Gastrocnemius medialis (tissue), 4 donors: ENCODE results near the gene SCAMP3. TPM values are rescaled to one million over a fixed set of nuclear protein-coding genes. Genes with fewer than 3 reads are reported as not detected.
"Not testable (repeated sequence)": the region's sequence is repeated elsewhere in the genome, so short reads cannot be mapped to it uniquely, and the experiment has no call there.

Source experiments
- ATAC-seq, 2 donors: fragments of 150-250 bp; one replicate each; pipeline ENCODE4 v1.9.1; 2016
- DNase-seq, 2 donors: peaks; one replicate each; pipeline ENCODE4 v3.0.0-alpha.2; 2019
- H3K27ac ChIP-seq, 4 donors: fragments of 200-600 bp; sonication (generic); 1 replicate in 1 of 4; 2 replicates in 3 of 4; pipeline ENCODE4 v1.5.1; 2016 to 2018; ENCODE audit warnings: mild to moderate bottlenecking in 2 of 4, moderate library complexity in 1 of 4
- H3K27me3 ChIP-seq, 3 donors: fragments of 200-600 bp; sonication (generic) in 2 of 3; 1 replicate in 1 of 3; 2 replicates in 2 of 3; pipeline versions ENCODE4 v1.5.1 to v1.6.0; 2016 to 2019; ENCODE audit warnings: mild to moderate bottlenecking in 1 of 3, moderate library complexity in 1 of 3
- H3K36me3 ChIP-seq, 2 donors: fragments of 200-600 bp; sonication (generic) in 1 of 2; one replicate each; pipeline ENCODE4 v1.5.1; 2017 to 2018
- H3K4me1 ChIP-seq, 2 donors: fragments of 200-600 bp; sonication (generic) in 1 of 2; one replicate each; pipeline ENCODE4 v1.5.1; 2016 to 2017; ENCODE audit warnings: mild to moderate bottlenecking in 2 of 2
- H3K4me3 ChIP-seq, 4 donors: fragments of 200-600 bp; sonication (generic) in 3 of 4; 1 replicate in 1 of 4; 2 replicates in 3 of 4; pipeline ENCODE4 v1.5.1; 2016 to 2019; ENCODE audit warnings: mild to moderate bottlenecking in 2 of 4
- H3K9me3 ChIP-seq, 3 donors: fragments of 200-600 bp; sonication (generic) in 2 of 3; 1 replicate in 1 of 3; 2 replicates in 2 of 3; pipeline ENCODE4 v1.5.1; 2016 to 2019
- POLR2A ChIP-seq, 2 donors: fragments of 450-650 bp; IDR thresholded peaks; one replicate each; pipeline ENCODE4 v1.6.1; 2017; ENCODE audit warnings: antibody characterized with exemption in 2 of 2, mild to moderate bottlenecking in 2 of 2, moderate library complexity in 2 of 2
- in situ Hi-C, 4 donors: fragments of 200-750 bp; cut with MboI; loops; one replicate each; pipeline versions ENCODE4 v1.15.0 to v1.8.0; 2017; ENCODE audit warnings: low sequenced_read_pairs in 4 of 4
- intact Hi-C: fragments of 100-400 bp; cut with DNase I; formaldehyde crosslinking; loops from one replicate; pipeline ENCODE4 v1.15.1; 2023; ENCODE audit warnings: low total_unique reads
- total RNA-seq, 4 donors: library from RNA; depleted of rRNA; stranded (reverse); fragments of >200 nt; gene quantifications; one replicate each; pipeline versions ENCODE4 v1.1.0 to v1.2.3, GENCODE V29; 2016
- TF ChIP-seq, protein P1 (sequence below), 5 experiments: fragments of 450-650 bp in 3 of 5; fragments of 200-600 bp in 2 of 5; sonication (generic) in 2 of 5; IDR thresholded peaks in 4 of 5; conservative IDR thresholded peaks in 1 of 5; 1 replicate in 4 of 5; 2 replicates in 1 of 5; pipeline ENCODE4 v1.5.1; 2016 to 2019; ENCODE audit warnings: antibody characterized with exemption in 5 of 5, mild to moderate bottlenecking in 3 of 5, moderate library complexity in 3 of 5

The SCAMP3 gene
- total RNA-seq, 4 donors from 2014 or later: 60.0 to 108 (median 79.3) TPM

DNA sequence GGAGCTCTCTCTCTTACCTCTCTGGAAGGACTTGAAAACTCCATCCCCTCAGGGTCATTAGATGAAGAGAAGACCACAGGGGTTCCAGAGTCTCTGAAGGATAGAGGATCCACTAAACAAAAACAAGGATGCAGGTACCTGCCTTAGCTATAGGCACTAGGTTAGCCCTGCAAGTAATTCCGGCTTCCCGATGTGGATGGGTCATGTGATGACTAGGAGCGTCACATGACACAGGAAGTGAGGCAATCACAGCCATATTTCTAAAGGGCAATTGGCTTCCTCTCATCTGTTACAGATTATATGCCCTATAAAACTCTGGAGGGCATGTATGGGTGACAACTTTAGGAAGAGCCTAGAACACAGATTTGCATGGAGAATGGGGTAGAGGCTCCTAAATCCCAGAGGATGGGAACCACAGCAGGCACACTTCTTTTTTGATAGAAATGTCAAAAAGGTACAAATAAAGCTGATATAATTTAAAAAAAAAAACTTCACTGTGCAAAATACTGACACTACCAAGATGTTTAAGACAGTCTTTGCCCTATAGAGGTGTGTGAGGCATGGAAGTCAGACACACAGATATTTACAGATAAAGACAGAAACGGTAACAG lies 21.0 kb downstream of the SCAMP3 start:
- in situ Hi-C loops: no loop called here
- H3K27ac ChIP-seq: peak overlapping the region in 3 of 4 donors; percentile 4 to 27 (median 14)
- TF ChIP-seq, protein P1, sequence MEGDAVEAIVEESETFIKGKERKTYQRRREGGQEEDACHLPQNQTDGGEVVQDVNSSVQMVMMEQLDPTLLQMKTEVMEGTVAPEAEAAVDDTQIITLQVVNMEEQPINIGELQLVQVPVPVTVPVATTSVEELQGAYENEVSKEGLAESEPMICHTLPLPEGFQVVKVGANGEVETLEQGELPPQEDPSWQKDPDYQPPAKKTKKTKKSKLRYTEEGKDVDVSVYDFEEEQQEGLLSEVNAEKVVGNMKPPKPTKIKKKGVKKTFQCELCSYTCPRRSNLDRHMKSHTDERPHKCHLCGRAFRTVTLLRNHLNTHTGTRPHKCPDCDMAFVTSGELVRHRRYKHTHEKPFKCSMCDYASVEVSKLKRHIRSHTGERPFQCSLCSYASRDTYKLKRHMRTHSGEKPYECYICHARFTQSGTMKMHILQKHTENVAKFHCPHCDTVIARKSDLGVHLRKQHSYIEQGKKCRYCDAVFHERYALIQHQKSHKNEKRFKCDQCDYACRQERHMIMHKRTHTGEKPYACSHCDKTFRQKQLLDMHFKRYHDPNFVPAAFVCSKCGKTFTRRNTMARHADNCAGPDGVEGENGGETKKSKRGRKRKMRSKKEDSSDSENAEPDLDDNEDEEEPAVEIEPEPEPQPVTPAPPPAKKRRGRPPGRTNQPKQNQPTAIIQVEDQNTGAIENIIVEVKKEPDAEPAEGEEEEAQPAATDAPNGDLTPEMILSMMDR (IDR thresholded peaks at IDR 0.05 in 4 of 5, conservative IDR thresholded peaks at IDR 0.05 in 1 of 5): no peak
- TF ChIP-seq POLR2A (IDR thresholded peaks at IDR 0.05): no peak
- intact Hi-C loops: loop anchor here (1.0 to 5.0 kb wide), 2 partner anchors 22 to 34 kb away; partner anchors contain the start of genes MTX1 and THBS3
- ATAC-seq (peak; percentile 43 to 44), DNase-seq (peak; percentile 46 to 70)
- peaks cover 0 to 12% of the 10 kb centered on the region in 2 donors for H3K36me3 ChIP-seq
- peaks cover 25 to 26% of the 10 kb centered on the region in 2 donors for H3K4me1 ChIP-seq
- peak overlapping the region; percentile 43 to 56 (median 47) for H3K4me3 ChIP-seq
- no peaks in the 10 kb centered on the region for H3K9me3 ChIP-seq
- no peaks in the 10 kb centered on the region for H3K27me3 ChIP-seq

DNA sequence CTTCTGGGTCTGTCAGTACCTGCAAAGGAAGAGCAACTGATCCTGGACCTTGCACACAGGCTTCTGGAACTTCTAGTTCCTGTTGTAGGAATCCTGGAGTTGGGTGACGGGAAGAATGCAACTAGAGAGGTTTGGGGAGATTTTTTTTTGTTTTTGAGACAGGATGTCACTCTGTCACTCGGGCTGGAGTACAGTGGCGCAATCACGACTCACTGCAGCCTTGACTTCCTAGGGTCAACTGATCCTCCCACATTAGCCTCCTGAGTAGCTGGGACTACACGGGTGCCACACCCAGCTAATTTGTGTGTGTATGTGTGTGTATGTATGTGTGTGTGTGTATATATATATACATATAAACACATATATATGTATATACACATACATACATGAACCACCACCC lies 25.7 kb downstream of the SCAMP3 start:
- Histone ChIP-seq H3K27ac (no peak overlapping the region), H3K27me3 (no peaks in the 10 kb centered on the region), H3K36me3 (peaks cover 0 to 15% of the 10 kb centered on the region in 2 donors), H3K9me3 (no peaks in the 10 kb centered on the region), H3K4me1 (peaks cover 7 to 8% of the 10 kb centered on the region in 2 donors), H3K4me3 (no peak overlapping the region)
- ATAC-seq (no peak), DNase-seq (no peak)
- intact Hi-C loops: no loop called here
- in situ Hi-C loops: no loop called here
- TF ChIP-seq POLR2A (IDR thresholded peaks at IDR 0.05): no peak
- TF ChIP-seq, protein P1 (IDR thresholded peaks at IDR 0.05 in 4 of 5, conservative IDR thresholded peaks at IDR 0.05 in 1 of 5): no peak

DNA sequence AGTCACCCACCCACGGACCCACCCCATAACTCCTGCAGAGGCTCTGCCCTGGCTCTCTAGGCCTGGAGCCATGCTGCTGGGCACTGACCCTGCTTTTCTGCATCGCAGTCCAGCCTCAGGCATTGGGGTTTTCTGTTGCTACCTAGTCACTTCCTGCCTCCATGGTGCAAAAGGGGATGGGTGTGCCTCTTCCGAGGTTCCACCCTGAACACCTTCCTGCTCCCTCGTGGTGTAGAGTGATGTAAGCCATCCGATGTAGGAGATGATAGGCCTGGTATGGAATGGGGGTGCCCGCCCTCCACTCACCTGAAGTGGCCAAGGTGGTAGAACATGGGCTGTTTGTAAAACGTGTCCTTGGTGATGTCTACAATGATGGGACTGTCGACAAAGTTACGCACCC lies 26.8 kb downstream of the SCAMP3 start:
- in situ Hi-C loops, H3K4me1 ChIP-seq, H3K9me3 ChIP-seq, intact Hi-C loops, H3K4me3 ChIP-seq, ATAC-seq, H3K27ac ChIP-seq, DNase-seq, H3K27me3 ChIP-seq: not testable (repeated sequence)
- H3K36me3 ChIP-seq: peaks cover 0 to 15% of the 10 kb centered on the region in 2 donors

DNA sequence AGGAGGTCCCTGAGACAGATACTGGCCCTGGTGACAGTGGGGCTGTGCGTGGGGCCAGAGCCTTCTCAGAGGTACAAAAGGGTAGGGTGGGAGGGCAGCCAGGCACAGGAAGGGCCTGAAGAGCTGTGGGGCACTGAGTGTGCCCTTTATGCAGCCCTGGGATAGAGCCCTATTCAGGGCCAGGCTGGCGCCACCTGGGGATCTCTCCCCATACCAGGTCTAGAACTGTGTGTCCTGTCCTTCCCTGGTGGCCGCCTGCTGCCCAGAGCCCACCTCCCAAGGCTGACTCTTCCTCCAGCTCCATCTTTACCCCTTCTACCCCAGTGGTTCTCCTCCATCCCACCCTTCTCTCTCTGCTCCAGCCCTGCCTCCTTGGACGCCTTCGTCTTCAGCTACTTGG lies 28.7 kb downstream of the SCAMP3 start:
- H3K4me1 ChIP-seq, H3K27ac ChIP-seq, DNase-seq, in situ Hi-C loops, ATAC-seq, H3K9me3 ChIP-seq, H3K4me3 ChIP-seq, H3K27me3 ChIP-seq, intact Hi-C loops: not testable (repeated sequence)
- peaks cover 0 to 15% of the 10 kb centered on the region in 2 donors for H3K36me3 ChIP-seq

DNA sequence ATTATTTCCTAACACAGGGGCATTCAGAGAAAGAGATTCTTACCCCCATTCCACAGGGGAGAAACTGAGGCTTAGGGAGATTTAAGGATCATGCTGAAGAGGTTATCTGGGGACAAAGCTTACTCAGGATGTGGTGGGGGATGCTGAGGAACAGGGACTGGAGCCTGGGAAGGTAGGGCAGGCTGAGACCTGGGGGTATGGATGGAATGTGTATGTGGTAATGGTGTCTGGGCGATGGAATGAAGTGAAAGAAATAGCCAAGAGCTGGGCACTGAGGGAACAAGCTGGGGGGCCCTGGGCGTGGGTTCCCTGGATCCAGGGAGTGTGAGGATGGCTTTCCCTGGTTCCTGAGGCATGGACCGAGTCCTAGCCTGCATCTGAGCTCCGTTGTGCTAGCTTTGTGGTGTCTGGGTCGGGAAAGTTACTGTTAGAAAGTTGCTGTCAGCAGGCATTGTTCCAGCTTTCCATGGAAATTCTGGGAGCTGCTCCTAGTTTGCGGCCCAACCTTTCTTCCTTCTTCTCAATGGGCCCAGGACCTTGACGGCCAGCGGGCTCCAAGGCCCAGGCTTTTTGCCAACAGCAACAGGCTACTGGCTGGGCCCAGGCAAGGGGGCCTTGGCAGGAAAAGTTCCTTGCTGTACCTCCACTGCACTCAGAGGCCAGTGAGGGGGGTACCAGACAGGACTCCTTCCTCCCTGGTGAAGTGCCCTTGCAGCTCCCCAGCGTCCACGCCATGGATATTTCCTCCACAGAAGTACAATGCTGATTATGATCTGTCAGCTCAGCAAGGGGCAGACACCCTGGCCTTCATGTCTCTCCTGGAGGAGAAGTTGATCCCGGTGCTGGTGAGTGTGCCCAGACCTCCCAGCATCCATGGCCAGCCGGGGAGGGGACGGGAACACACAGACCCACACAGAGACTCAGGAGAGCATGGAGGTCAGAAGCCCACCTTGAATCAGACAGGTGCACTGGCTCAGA lies 29.9 kb downstream of the SCAMP3 start:
- ATAC-seq, in situ Hi-C loops, H3K9me3 ChIP-seq, DNase-seq, intact Hi-C loops, H3K4me1 ChIP-seq, H3K4me3 ChIP-seq, H3K27ac ChIP-seq, H3K27me3 ChIP-seq, H3K36me3 ChIP-seq: not testable (repeated sequence)

DNA sequence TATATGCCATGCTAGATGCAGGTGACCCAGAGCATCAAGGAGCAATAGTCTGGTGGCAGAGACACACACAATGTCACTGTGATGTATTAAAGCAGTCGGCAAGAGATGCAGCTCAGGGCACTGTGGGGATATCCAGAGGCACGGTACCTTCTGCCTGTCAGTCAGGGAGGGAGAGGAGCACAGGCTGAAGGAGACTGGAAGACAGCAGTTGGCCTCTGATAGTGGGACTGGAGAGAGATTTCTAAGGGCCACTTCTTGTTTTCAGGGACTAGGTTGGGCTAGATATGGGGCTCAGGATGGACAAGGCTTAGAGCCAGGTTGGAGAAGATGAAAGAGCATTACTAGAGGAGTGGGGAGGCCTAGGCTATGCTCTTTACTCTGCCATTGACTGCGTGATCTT lies 30.9 kb downstream of the SCAMP3 start:
- H3K27ac ChIP-seq, intact Hi-C loops, DNase-seq: not testable (repeated sequence)

More for the DNA sequence above, 30.9 kb downstream of the SCAMP3 start:
- H3K36me3 ChIP-seq, in situ Hi-C loops, H3K4me3 ChIP-seq, H3K27me3 ChIP-seq, ATAC-seq, H3K9me3 ChIP-seq: not testable (repeated sequence)
- H3K4me1 ChIP-seq: peaks cover 7 to 12% of the 10 kb centered on the region in 2 donors
